Measurements from ENCODE around the gene ZNF324B.
"Not testable (repeated sequence)": the region's sequence is repeated elsewhere in the genome, so short reads cannot be mapped to it uniquely, and the experiment has no call there.

DNA sequence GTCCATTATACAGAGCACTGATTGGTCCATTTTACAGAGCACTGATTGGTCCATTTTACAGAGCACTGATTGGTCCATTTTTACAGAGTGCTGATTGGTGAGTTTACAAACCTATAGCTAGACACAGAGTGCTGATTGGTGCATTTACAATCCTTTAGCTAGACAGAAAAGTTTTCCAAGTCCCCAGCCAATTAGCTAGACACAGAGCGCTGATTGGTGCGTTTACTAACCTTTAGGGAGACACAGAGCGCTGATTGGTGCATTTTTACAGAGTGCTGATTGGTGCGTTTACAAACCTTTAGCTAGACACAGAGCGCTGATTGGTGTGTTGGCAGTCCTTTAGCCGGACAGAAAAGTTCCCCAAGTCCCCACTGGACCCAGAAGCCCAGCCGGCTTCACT, 8.4 kb upstream of the ZNF324B start:
- TF ChIP-seq CTCF (IDR thresholded peaks at IDR 0.05); ZFX (IDR thresholded peaks at IDR 0.05; ENCODE audit: borderline replicate concordance): not testable (repeated sequence)

Measured in 22Rv1 (cell line).